ENCODE data around the gene AFAP1L1. TPM values are rescaled to one million over a fixed set of nuclear protein-coding genes. Genes with fewer than 3 reads are reported as not detected.

AFAP1L1 gene
- total and polyA plus RNA-seq, 2 of the 13 experiments (the other 11 are each of a cell fraction or from before 2014, with no cell fraction given) = 0.38 to 1.0 TPM

DNA sequence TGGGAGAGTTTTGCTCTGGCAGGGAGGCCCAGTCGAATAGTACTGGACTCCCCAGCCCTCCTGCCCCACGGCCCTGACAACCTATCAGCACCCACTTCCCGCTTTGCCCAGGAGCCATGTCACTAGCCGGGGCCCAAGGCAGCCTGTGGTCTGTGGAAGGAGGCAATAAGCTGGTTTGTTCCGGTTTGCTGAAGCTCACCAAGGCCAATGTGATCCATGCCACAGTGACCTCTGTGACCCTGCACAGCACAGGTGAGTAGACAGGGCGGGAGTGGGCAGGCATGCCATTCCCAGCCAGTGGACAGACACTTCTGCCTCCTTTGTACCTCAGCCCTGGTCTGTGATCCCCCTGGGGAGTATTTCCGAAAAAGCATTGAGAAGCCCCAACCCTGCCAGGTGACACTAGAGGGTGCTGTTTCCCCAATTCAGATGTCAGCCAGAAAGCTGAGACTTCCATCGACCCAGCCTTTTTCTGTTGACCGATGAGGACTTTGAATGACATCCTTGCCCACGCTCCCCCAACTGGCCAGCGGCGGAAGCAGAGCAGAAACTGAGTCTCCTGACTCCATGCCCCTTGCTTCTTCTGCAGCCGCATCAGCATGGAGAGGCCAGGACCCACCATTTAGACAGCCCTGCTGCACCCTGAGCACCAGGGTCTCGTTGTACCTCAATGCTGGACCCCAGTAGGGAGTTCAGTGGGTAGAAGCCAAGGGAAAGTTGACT, 95.8 kb downstream of the AFAP1L1 start (continued):
- TF ChIP-seq, protein P1, sequence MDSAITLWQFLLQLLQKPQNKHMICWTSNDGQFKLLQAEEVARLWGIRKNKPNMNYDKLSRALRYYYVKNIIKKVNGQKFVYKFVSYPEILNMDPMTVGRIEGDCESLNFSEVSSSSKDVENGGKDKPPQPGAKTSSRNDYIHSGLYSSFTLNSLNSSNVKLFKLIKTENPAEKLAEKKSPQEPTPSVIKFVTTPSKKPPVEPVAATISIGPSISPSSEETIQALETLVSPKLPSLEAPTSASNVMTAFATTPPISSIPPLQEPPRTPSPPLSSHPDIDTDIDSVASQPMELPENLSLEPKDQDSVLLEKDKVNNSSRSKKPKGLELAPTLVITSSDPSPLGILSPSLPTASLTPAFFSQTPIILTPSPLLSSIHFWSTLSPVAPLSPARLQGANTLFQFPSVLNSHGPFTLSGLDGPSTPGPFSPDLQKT (CRISPR knock-in tag; IDR thresholded peaks at IDR 0.05; ENCODE audit: borderline replicate concordance) = no peak
- TF ChIP-seq SETDB1 (CRISPR knock-in tag; IDR thresholded peaks at IDR 0.05; ENCODE audit: borderline replicate concordance) (no peak), NFYB (CRISPR knock-in tag; IDR thresholded peaks at IDR 0.05) (no peak; the same call in 1 of the 2 replicates), POGZ (CRISPR knock-in tag; IDR thresholded peaks at IDR 0.05) (peak; percentile 58), EZH2 (conservative IDR thresholded peaks at IDR 0.05; ENCODE audit: low read depth, low read length) (no peak), CAMTA2 (CRISPR knock-in tag; IDR thresholded peaks at IDR 0.05; ENCODE audit: borderline replicate concordance) (no peak), SALL1 (CRISPR knock-in tag; IDR thresholded peaks at IDR 0.05) (peak; percentile 73; the same call in 1 of the 2 replicates), RXRB (CRISPR knock-in tag; IDR thresholded peaks at IDR 0.05; ENCODE audit: borderline replicate concordance) (peak; percentile 79; the same call in 1 of the 2 replicates), THAP11 (CRISPR knock-in tag; IDR thresholded peaks at IDR 0.05) (peak; percentile 39; the same call in 1 of the 2 replicates), KLF6 (CRISPR knock-in tag; IDR thresholded peaks at IDR 0.05) (peak; percentile 54; the same call in 1 of the 2 replicates), MXD4 (CRISPR knock-in tag; IDR thresholded peaks at IDR 0.05) (0 out of 2 replicates have a peak, but pooled peaks have one; percentile 37), HOXA5 (CRISPR knock-in tag; IDR thresholded peaks at IDR 0.05) (no peak), ZNF891 (CRISPR knock-in tag; IDR thresholded peaks at IDR 0.05) (no peak; the same call in 1 of the 2 replicates), ZNF3 (CRISPR knock-in tag; IDR thresholded peaks at IDR 0.05) (no peak), FOXK1 (CRISPR knock-in tag; IDR thresholded peaks at IDR 0.05; ENCODE audit: borderline replicate concordance, low read depth) (0 out of 2 replicates have a peak, but pooled peaks have one; percentile 11), ZNF660 (CRISPR knock-in tag; IDR thresholded peaks at IDR 0.05; ENCODE audit: borderline replicate concordance, low read depth) (no peak), TCF12 (IDR thresholded peaks at IDR 0.05) (no peak), TCF12 (CRISPR knock-in tag; IDR thresholded peaks at IDR 0.05) (no peak)
- TF ChIP-seq, protein P2, sequence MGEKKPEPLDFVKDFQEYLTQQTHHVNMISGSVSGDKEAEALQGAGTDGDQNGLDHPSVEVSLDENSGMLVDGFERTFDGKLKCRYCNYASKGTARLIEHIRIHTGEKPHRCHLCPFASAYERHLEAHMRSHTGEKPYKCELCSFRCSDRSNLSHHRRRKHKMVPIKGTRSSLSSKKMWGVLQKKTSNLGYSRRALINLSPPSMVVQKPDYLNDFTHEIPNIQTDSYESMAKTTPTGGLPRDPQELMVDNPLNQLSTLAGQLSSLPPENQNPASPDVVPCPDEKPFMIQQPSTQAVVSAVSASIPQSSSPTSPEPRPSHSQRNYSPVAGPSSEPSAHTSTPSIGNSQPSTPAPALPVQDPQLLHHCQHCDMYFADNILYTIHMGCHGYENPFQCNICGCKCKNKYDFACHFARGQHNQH (CRISPR knock-in tag; IDR thresholded peaks at IDR 0.05) = peak; percentile 71
- TF ChIP-seq, protein P3, sequence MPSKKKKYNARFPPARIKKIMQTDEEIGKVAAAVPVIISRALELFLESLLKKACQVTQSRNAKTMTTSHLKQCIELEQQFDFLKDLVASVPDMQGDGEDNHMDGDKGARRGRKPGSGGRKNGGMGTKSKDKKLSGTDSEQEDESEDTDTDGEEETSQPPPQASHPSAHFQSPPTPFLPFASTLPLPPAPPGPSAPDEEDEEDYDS (CRISPR knock-in tag; IDR thresholded peaks at IDR 0.05) = no peak
- TF ChIP-seq, protein P4, sequence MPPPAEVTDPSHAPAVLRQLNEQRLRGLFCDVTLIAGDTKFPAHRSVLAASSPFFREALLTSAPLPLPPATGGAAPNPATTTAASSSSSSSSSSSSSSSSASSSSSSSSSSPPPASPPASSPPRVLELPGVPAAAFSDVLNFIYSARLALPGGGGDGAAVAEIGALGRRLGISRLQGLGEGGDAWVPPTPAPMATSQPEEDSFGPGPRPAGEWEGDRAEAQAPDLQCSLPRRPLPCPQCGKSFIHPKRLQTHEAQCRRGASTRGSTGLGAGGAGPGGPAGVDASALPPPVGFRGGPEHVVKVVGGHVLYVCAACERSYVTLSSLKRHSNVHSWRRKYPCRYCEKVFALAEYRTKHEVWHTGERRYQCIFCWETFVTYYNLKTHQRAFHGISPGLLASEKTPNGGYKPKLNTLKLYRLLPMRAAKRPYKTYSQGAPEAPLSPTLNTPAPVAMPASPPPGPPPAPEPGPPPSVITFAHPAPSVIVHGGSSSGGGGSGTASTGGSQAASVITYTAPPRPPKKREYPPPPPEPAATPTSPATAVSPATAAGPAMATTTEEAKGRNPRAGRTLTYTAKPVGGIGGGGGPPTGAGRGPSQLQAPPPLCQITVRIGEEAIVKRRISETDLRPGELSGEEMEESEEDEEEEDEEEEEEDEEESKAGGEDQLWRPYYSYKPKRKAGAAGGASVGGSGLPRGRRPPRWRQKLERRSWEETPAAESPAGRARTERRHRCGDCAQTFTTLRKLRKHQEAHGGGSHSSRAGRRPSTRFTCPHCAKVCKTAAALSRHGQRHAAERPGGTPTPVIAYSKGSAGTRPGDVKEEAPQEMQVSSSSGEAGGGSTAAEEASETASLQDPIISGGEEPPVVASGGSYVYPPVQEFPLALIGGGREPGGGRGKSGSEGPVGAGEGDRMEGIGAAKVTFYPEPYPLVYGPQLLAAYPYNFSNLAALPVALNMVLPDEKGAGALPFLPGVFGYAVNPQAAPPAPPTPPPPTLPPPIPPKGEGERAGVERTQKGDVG (CRISPR knock-in tag; IDR thresholded peaks at IDR 0.05; ENCODE audit: borderline replicate concordance) = no peak
- TF ChIP-seq, protein P5, sequence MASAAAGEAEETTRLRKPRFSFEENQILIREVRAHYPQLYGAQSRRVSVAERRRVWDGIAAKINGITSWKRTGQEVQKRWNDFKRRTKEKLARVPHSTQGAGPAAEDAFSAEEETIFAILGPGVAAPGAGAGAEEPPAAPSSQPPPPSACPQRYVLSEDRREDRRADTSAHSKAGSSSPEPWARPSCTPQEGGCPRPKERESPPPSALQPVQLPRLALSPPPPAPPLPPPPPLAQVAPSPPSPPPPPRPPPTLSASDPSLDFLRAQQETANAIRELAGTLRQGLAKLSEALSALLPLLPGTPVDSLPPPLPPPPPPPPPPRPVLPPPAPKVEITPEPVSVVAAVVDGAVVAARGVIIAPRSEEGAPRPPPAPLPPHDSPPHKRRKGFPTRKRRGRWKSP (CRISPR knock-in tag; IDR thresholded peaks at IDR 0.05) = 0 out of 2 replicates have a peak, but pooled peaks have one; percentile 29

Measured in HepG2 (cell line).